ENCODE measurements around the gene HBA1. TPM values are rescaled to one million over a fixed set of nuclear protein-coding genes. Genes with fewer than 3 reads are reported as not detected.
"Not testable (repeated sequence)": the region's sequence is repeated elsewhere in the genome, so short reads cannot be mapped to it uniquely, and the experiment has no call there.

Gene HBA1
- total and polyA plus RNA-seq, 2 donors (not counting 3 experiments of a cell fraction or from before 2014, with no cell fraction given) = not detected

- dilution Hi-C loops (cut with MboI; ENCODE audit: extremely low pct_ligation_motif_present, low sequenced_read_pairs) = no loop called here
- DNase-seq (ENCODE audit: low read depth, low spot score) (no peak), FAIRE-seq (no peak)
- TF ChIP-seq POLR2A (IDR thresholded peaks at IDR 0.05; ENCODE audit: low read depth, low read length) (no peak), FOS (IDR thresholded peaks at IDR 0.05; ENCODE audit: borderline replicate concordance, insufficient read depth, low read length) (no peak), MAX (IDR thresholded peaks at IDR 0.05; ENCODE audit: insufficient read depth, insufficient read length) (no peak), CTCF (IDR thresholded peaks at IDR 0.05; ENCODE audit: extremely low read depth in 1 of 2, insufficient read depth in 1 of 2, low read depth in 1 of 2, low read length in 2 of 2) (no peak), POLR2AphosphoS5 (IDR thresholded peaks at IDR 0.05; ENCODE audit: insufficient read depth, low read depth, low read length) (no peak), GATA2 (IDR thresholded peaks at IDR 0.05; ENCODE audit: insufficient read depth, insufficient read length, low read depth, low read length) (no peak), EZH2 (IDR thresholded peaks at IDR 0.05; ENCODE audit: borderline replicate concordance, low read depth, low read length, severe bottlenecking) (no peak), JUN (IDR thresholded peaks at IDR 0.05; ENCODE audit: borderline replicate concordance, insufficient read depth, insufficient read length, low read depth) (no peak), MYC (IDR thresholded peaks at IDR 0.05; ENCODE audit: low read depth, low read length) (no peak)
- Histone ChIP-seq H3K4me2 (ENCODE audit: insufficient read depth, low read length) (no peak overlapping the region), H3K79me2 (ENCODE audit: control insufficient read depth, insufficient read depth, low read length) (peaks cover 2% of the 10 kb centered on the region), H3K27me3 (ENCODE audit: control insufficient read depth in 2 of 2, insufficient read depth in 2 of 2, low read length in 2 of 2) (no peaks in the 10 kb centered on the region), H3K9me3 (replicated peaks; ENCODE audit: control insufficient read depth, insufficient read depth, low read length) (no peaks in the 10 kb centered on the region), H3K9ac (replicated peaks; ENCODE audit: extremely low read depth, insufficient read depth, low read length) (no peak overlapping the region), H3K27ac (ENCODE audit: insufficient read depth, low read depth, low read length) (no peak overlapping the region), H4K20me1 (replicated peaks; ENCODE audit: control insufficient read depth, extremely low read depth, insufficient read depth, low read length) (no peaks in the 10 kb centered on the region), H3K9me1 (replicated peaks; ENCODE audit: control insufficient read depth, extremely low read depth, insufficient read depth, low read length) (no peaks in the 10 kb centered on the region), H3K4me1 (ENCODE audit: control insufficient read depth, extremely low read depth, insufficient read depth, low read length) (no peaks in the 10 kb centered on the region), H3K4me3 (replicated peaks in 1 of 3; ENCODE audit: insufficient read depth in 1 of 3, low read depth in 1 of 3, low read length in 3 of 3) (no peak overlapping the region), H2AFZ (ENCODE audit: low read depth, low read length) (no peak overlapping the region), H3K36me3 (ENCODE audit: control insufficient read depth in 2 of 2, extremely low read depth in 1 of 2, insufficient read depth in 2 of 2, low read length in 2 of 2) (peaks cover 19 to 37% of the 10 kb centered on the region in 2 experiments)
- ChIA-PET POLR2A (no interaction called here), CTCF (no interaction called here)
- no TSS peak for BruUV-seq (replicated peaks)
- intact Hi-C loops (cut with micrococcal nuclease) = no loop called here
Observed at GRCh38 chr16:203246-203645, 26.8 kb downstream of the HBA1 start.

- H3K27me3 ChIP-seq (ENCODE audit: control insufficient read depth in 2 of 2, insufficient read depth in 2 of 2, low read length in 2 of 2); H3K4me2 ChIP-seq (ENCODE audit: insufficient read depth, low read length); intact Hi-C loops (cut with micrococcal nuclease); H3K9ac ChIP-seq (replicated peaks; ENCODE audit: extremely low read depth, insufficient read depth, low read length); FAIRE-seq; H4K20me1 ChIP-seq (replicated peaks; ENCODE audit: control insufficient read depth, extremely low read depth, insufficient read depth, low read length); CTCF ChIA-PET; H3K4me1 ChIP-seq (ENCODE audit: control insufficient read depth, extremely low read depth, insufficient read depth, low read length); H2AFZ ChIP-seq (ENCODE audit: low read depth, low read length); dilution Hi-C loops (cut with MboI; ENCODE audit: extremely low pct_ligation_motif_present, low sequenced_read_pairs); BruUV-seq (replicated peaks); H3K27ac ChIP-seq (ENCODE audit: insufficient read depth, low read depth, low read length); H3K4me3 ChIP-seq (replicated peaks in 1 of 3; ENCODE audit: insufficient read depth in 1 of 3, low read depth in 1 of 3, low read length in 3 of 3); H3K79me2 ChIP-seq (ENCODE audit: control insufficient read depth, insufficient read depth, low read length); DNase-seq (ENCODE audit: low read depth, low spot score); H3K9me3 ChIP-seq (replicated peaks; ENCODE audit: control insufficient read depth, insufficient read depth, low read length); H3K9me1 ChIP-seq (replicated peaks; ENCODE audit: control insufficient read depth, extremely low read depth, insufficient read depth, low read length); POLR2A ChIA-PET: not testable (repeated sequence)
- H3K36me3 ChIP-seq (ENCODE audit: control insufficient read depth in 2 of 2, extremely low read depth in 1 of 2, insufficient read depth in 2 of 2, low read length in 2 of 2) = peaks cover 13 to 35% of the 10 kb centered on the region in 2 experiments
Observed at GRCh38 chr16:204046-204445, 27.6 kb downstream of the HBA1 start.

- H3K4me1 ChIP-seq (ENCODE audit: control insufficient read depth, extremely low read depth, insufficient read depth, low read length); H4K20me1 ChIP-seq (replicated peaks; ENCODE audit: control insufficient read depth, extremely low read depth, insufficient read depth, low read length); BruUV-seq (replicated peaks); H3K4me3 ChIP-seq (replicated peaks in 1 of 3; ENCODE audit: insufficient read depth in 1 of 3, low read depth in 1 of 3, low read length in 3 of 3); H3K27me3 ChIP-seq (ENCODE audit: control insufficient read depth in 2 of 2, insufficient read depth in 2 of 2, low read length in 2 of 2); H3K9ac ChIP-seq (replicated peaks; ENCODE audit: extremely low read depth, insufficient read depth, low read length); FAIRE-seq; POLR2A ChIA-PET; DNase-seq (ENCODE audit: low read depth, low spot score); H3K9me1 ChIP-seq (replicated peaks; ENCODE audit: control insufficient read depth, extremely low read depth, insufficient read depth, low read length); H2AFZ ChIP-seq (ENCODE audit: low read depth, low read length); H3K4me2 ChIP-seq (ENCODE audit: insufficient read depth, low read length); H3K27ac ChIP-seq (ENCODE audit: insufficient read depth, low read depth, low read length); H3K9me3 ChIP-seq (replicated peaks; ENCODE audit: control insufficient read depth, insufficient read depth, low read length); intact Hi-C loops (cut with micrococcal nuclease); dilution Hi-C loops (cut with MboI; ENCODE audit: extremely low pct_ligation_motif_present, low sequenced_read_pairs): not testable (repeated sequence)
- Histone ChIP-seq H3K36me3 (ENCODE audit: control insufficient read depth in 2 of 2, extremely low read depth in 1 of 2, insufficient read depth in 2 of 2, low read length in 2 of 2) (peaks cover 17 to 44% of the 10 kb centered on the region in 2 experiments), H3K79me2 (ENCODE audit: control insufficient read depth, insufficient read depth, low read length) (peaks cover 39% of the 10 kb centered on the region)
- CTCF ChIA-PET = interaction anchor here (1.3 kb wide), 1 partner anchor 102 kb away, joined by 5 read pairs; no protein-coding TSS in a partner anchor
Observed at GRCh38 chr16:209359-209758, 32.9 kb downstream of the HBA1 start.

Data from endothelial cell of umbilical vein (primary cell).